Measurements from ENCODE around the gene WFS1. TPM values are rescaled to one million over a fixed set of nuclear protein-coding genes. Genes with fewer than 3 reads are reported as not detected.

Gene WFS1
- total RNA-seq, 1 experiment from 2014 or later = 21.0 TPM

DNA sequence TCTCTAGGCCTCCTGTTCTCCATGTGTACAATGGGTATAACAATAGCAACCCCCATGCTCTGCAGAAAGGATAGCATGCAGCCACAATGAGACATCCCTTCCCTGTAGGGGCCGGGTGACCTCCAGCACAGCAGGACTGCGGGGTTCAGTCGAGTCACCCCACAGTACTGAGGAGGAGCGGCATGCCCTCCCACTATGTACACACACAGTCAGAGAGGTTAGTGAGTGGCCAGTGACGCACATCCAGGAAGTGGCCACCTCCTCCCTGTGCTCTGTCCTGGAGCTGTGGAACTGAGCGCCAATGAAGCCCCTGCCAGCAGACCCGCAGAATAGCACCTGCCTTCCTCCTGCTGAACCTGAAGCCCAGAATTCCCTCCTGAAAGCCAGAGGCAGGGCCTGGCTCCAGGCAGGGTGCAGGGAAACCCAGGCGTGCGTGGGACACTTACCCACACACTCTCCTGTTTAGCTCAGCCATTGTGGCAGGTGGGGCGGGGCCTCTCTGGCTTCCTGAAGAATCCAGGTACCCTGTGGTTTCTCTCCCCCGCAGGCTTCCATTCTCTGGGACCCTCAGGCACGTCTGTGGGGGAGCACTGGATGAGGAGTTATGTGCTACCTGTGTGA lies 50.0 kb downstream of the WFS1 start:
- DNase-seq (ENCODE audit: low read depth in 1 of 2, low spot score in 2 of 2) = no peak
- Histone ChIP-seq H3K9me3 (replicated peaks) (no peaks in the 10 kb centered on the region), H3K4me3 (no peak overlapping the region), H3K27ac (no peak overlapping the region), H3K36me3 (no peaks in the 10 kb centered on the region), H3K27me3 (replicated peaks) (no peaks in the 10 kb centered on the region), H3K4me1 (replicated peaks) (no peaks in the 10 kb centered on the region)

DNA sequence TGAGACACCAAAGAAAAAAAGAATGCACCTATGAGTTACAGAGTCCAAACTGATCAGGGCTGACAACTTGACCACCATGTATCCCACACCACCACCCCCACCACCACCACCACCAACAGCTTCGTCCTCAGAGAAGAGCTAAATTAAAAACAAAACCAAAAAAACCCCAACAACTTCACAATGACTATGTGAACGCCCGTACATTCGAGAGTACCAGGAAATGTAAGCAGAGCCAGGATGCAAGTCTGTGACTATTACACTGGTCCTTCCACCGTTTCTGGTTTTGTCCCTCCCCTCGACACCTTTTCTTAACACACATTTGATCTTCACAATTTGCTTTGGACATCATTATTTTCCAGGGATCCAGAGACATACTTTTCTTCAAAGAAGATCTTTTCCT lies 51.0 kb downstream of the WFS1 start:
- Histone ChIP-seq H3K27ac (no peak overlapping the region), H3K9me3 (replicated peaks) (no peaks in the 10 kb centered on the region), H3K4me1 (replicated peaks) (no peaks in the 10 kb centered on the region), H3K4me3 (no peak overlapping the region), H3K27me3 (replicated peaks) (no peaks in the 10 kb centered on the region), H3K36me3 (no peaks in the 10 kb centered on the region)
- no peak for DNase-seq (ENCODE audit: low read depth in 1 of 2, low spot score in 2 of 2)

DNA sequence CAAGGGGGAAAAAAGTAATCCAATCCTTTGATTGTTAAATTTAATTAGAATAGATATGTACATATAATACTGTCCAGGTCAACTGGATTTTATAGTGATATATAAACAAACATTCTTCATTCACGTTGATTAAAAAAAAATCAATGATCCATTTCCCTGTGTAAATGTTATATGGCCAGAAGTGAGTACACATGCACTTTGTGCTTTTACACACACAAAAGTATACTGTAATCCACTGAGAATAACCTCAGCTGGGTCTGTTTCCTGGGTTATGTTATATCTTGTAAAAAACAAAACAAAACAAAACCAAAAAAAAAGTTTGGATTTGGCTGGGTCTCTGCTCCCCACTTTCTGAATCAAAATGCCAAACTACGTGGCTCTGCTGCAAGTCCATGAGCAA lies 51.7 kb downstream of the WFS1 start:
- Histone ChIP-seq H3K27ac (no peak overlapping the region), H3K36me3 (no peaks in the 10 kb centered on the region), H3K9me3 (replicated peaks) (no peaks in the 10 kb centered on the region), H3K4me1 (replicated peaks) (no peaks in the 10 kb centered on the region), H3K27me3 (replicated peaks) (no peaks in the 10 kb centered on the region), H3K4me3 (no peak overlapping the region)
- DNase-seq (ENCODE audit: low read depth in 1 of 2, low spot score in 2 of 2) = no peak

DNA sequence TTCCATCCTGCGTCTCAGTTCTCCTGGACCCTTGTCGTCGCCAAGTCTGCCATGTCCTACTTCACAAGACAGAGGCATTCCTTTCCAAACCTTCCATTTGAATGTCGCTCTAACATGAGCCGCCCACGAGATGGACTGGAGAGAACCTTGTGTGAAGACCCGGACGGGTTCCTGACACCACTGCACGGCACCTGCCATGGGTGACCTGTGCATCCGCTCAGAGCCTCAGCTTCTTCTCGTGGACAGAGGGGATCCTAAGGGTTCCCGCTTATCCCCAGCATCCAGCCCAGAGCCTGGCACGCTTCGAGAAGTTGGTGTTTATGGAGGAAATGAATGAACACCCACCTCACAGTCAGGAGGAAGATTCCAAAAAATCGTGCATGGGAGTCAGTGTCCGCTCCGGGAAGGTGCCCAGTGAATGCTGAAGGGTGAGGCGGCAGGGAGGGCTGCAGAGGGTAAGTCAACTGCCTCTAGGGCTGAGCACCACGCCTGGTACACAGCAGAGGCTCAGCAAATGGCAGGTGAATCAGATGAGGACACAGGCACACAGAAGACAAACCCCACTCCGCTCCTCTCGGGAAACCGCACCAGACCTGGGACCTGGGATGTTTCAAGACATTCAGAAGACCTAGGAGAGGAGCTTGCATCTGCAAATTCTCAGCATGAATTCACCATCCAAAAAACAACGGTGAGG lies 52.6 kb downstream of the WFS1 start:
- no peak for DNase-seq (ENCODE audit: low read depth in 1 of 2, low spot score in 2 of 2)
- no peaks in the 10 kb centered on the region for H3K36me3 ChIP-seq
- H3K4me1 ChIP-seq (replicated peaks) = no peaks in the 10 kb centered on the region
- no peaks in the 10 kb centered on the region for H3K9me3 ChIP-seq (replicated peaks)
- no peak overlapping the region for H3K4me3 ChIP-seq
- no peaks in the 10 kb centered on the region for H3K27me3 ChIP-seq (replicated peaks)
- H3K27ac ChIP-seq = no peak overlapping the region

DNA sequence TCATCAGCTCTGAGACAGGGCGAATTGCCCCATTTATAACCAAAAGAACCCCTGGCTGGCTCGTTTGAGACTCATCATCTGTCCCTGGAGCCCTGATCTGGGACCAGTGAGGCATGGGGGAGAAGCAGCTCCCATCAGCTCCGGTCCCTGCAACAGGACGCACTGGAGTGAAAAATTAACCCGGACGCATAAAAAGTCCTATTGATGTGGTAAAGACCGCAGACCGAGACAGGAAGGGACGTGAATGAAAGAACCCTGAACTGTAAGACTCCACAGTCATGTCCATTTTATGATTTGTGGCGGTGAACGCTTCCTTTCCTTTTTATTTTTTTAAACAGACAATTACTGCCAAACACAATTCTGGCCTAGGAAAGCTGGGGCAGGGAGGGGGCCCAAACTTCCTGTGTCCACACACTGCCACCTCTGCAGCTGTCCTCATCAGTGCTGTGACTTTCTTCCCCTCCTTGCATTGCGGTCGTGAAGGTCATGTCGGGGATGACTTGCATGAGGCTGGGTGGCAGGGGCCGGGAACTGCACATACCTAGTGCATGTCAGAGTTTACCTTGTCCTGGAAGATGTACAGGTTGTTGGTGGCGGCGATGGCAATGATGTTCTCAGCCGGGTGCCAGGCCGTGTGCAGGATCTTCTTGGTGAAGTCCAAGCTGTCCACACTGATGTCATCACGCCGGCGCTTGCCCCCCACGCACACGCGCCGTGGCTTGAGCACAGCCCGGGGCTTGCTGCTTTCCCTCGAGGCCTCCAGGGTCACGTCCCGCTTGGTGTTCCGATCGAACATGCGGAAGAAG lies 53.3 kb downstream of the WFS1 start:
- no peaks in the 10 kb centered on the region for H3K27me3 ChIP-seq (replicated peaks)
- no peaks in the 10 kb centered on the region for H3K4me1 ChIP-seq (replicated peaks)
- DNase-seq (ENCODE audit: low read depth in 1 of 2, low spot score in 2 of 2) = no peak
- H3K36me3 ChIP-seq = no peaks in the 10 kb centered on the region
- H3K27ac ChIP-seq = no peak overlapping the region
- no peaks in the 10 kb centered on the region for H3K9me3 ChIP-seq (replicated peaks)
- no peak overlapping the region for H3K4me3 ChIP-seq

DNA sequence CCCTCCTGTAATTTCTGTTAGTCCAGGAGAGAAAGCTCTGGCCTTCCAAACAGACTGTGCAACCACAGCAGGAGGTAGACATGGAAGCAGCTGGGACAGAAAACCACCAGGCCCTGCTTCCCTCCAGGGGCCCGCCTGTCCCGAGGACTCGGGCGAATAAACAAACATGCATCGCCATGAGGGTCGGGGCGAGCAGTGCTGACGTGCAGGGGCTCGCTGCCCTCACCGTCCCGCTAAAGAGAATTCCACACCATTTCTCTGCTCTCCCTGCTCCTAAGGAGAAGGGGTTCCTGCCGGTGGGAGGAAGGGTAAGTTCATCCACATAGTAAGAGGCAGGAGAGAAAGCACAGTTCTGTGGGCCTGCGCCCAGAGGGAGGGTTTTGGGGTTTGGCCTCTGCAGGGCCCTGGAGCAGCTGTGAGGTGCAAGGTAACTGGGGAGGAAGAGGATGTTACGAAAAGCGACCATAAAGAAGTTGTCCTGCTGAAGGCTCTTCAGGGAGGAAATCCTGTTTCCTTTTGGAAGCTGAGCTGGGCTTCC lies 54.9 kb downstream of the WFS1 start:
- DNase-seq (ENCODE audit: low read depth in 1 of 2, low spot score in 2 of 2) = no peak
- H3K27ac ChIP-seq = no peak overlapping the region
- no peaks in the 10 kb centered on the region for H3K9me3 ChIP-seq (replicated peaks)
- H3K4me3 ChIP-seq = no peak overlapping the region
- no peaks in the 10 kb centered on the region for H3K36me3 ChIP-seq
- H3K4me1 ChIP-seq (replicated peaks) = no peaks in the 10 kb centered on the region
- no peaks in the 10 kb centered on the region for H3K27me3 ChIP-seq (replicated peaks)

DNA sequence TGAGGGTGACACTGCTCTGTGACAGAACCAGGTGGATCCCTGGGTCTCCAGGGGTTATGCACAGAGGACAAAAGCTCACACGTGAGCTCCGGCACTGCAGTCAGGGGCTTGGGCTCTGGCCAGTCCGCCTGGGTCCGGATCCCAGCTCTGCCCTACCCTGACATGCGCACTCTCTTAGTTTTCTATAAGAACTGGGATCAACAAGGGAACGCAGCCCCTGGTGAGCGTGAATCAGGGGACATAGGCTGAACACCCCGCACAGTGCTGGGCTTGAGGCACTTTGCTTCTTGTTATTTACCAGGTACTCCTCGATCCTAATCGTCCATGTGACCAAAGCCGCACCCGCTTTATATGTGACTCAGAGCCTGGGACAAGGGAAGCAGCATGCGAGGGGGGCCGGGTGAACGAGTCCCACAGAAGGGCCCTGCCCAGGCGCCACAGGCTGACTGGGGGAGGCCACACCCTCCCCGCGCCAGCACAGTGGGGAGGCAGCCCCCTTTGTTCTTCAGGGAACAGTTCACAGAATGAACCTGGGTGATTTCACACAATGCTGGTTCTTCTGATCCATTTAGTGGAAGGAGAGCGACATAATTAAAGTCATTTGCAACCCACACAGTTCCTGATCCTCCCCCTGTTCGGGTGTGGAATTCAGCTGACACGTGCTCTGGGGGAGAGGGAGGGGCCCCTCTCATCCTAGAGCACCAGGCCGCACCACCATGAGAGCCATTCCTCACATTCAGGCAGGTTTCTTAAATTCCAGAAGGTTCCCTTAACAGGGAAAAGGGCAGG lies 55.5 kb downstream of the WFS1 start:
- Histone ChIP-seq H3K4me3 (no peak overlapping the region), H3K27ac (no peak overlapping the region), H3K27me3 (replicated peaks) (no peaks in the 10 kb centered on the region), H3K4me1 (replicated peaks) (no peaks in the 10 kb centered on the region), H3K9me3 (replicated peaks) (no peaks in the 10 kb centered on the region), H3K36me3 (no peaks in the 10 kb centered on the region)
- no peak for DNase-seq (ENCODE audit: low read depth in 1 of 2, low spot score in 2 of 2)

DNA sequence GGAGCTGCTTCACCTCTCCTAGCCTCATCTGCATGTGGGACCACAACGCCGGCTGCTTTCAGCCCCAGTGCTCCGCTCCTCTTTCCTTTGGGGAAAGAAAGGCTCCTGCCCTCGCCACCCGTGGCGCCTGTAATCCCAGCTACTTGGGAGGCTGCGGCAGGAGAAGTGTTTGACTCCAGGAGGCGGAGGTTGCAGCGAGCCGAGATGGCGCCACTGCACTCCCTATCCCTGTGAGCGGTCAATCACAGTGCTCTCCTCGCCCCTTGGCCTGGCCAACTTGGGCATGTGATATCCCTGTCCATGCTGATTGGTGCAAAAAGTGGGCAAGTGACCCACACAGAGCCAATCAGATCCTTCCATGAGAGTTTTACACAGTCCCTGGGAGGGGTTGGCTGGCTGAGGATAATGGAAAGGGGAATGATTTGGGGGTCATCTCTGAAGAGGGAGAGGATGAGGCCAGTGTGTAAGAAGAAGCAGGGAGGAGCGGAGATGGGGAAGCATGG lies 56.2 kb downstream of the WFS1 start:
- H3K36me3 ChIP-seq = no peaks in the 10 kb centered on the region
- no peaks in the 10 kb centered on the region for H3K27me3 ChIP-seq (replicated peaks)
- DNase-seq (ENCODE audit: low read depth in 1 of 2, low spot score in 2 of 2) = no peak
- no peaks in the 10 kb centered on the region for H3K4me1 ChIP-seq (replicated peaks)
- H3K27ac ChIP-seq = no peak overlapping the region
- H3K9me3 ChIP-seq (replicated peaks) = no peaks in the 10 kb centered on the region
- H3K4me3 ChIP-seq = no peak overlapping the region

DNA sequence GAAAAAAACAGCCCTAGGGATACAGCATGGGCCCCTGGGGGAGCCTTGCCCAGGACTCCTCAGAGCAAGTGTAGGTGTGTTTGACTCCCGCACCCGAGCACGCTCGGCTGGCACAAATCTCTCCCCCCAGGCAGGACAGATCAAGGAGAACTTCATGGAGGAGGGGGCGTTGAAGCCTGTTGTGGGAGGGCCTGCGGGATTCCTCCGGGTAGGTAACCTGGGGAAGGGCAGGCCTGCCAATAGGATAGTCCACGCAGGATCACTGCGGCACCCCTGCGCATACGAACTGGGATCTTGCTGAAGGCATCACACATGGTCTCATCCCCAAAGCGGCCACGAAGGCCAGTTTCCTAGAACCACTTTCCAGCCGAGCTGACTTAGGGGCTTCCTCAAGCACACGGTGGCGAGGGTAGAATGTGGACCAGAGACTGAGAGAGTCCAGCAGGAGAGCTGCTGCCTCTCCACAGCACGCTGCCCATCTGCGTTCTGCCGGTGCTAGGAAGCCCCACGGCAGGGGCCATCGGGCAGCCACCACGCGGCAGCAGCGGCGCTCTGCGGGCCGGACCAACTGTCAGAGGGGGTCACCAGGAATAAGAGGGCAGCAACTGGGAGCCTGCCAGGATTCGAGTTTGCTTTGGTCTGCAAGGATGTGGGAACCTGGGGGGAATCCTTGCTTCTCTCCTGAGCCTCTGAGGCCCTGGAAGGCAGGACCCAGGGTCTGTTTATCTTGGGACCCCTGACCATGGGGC lies 56.8 kb downstream of the WFS1 start:
- no peaks in the 10 kb centered on the region for H3K27me3 ChIP-seq (replicated peaks)
- no peak overlapping the region for H3K4me3 ChIP-seq
- H3K36me3 ChIP-seq = no peaks in the 10 kb centered on the region
- H3K4me1 ChIP-seq (replicated peaks) = no peaks in the 10 kb centered on the region
- no peak for DNase-seq (ENCODE audit: low read depth in 1 of 2, low spot score in 2 of 2)
- H3K9me3 ChIP-seq (replicated peaks) = no peaks in the 10 kb centered on the region
- no peak overlapping the region for H3K27ac ChIP-seq

DNA sequence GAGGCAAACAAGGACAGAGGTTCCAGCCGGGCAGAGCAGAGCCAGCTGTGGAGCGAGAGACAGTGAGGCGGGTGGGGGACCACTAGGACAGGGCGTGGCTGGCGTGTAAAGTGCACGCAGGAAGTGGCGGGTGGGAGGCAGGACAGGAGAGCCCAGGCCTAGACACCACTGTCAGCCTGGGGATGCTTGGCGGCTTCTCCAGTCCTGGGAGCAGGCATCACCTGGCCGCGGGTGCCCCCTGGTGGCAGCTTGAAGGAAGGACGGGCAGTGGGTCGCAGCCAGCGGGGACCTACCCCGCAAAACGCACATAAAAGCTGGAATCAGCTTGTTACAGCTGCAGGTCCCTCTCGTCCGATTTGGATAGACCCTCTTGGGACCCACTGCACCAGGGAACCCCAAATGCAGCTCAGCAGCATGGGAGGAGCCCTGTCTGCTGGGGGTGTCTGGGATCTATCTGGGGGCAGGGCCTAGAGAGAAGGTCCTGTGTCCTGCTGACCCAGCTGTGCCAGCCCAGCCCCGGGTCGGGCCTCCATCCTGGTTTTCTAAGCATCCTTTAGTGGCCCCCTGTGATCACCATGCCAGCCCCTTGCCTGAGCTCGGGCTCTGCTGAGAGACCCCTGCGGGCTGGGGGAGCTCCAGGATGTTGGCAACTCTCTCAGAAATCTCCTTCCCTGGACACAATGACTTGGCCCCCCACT lies 57.7 kb downstream of the WFS1 start:
- Histone ChIP-seq H3K9me3 (replicated peaks) (no peaks in the 10 kb centered on the region), H3K27ac (no peak overlapping the region), H3K27me3 (replicated peaks) (no peaks in the 10 kb centered on the region), H3K4me1 (replicated peaks) (no peaks in the 10 kb centered on the region; the same call in 1 of the 2 replicates), H3K36me3 (no peaks in the 10 kb centered on the region), H3K4me3 (no peak overlapping the region)
- DNase-seq (ENCODE audit: low read depth in 1 of 2, low spot score in 2 of 2) = peak; percentile 26 to 56

DNA sequence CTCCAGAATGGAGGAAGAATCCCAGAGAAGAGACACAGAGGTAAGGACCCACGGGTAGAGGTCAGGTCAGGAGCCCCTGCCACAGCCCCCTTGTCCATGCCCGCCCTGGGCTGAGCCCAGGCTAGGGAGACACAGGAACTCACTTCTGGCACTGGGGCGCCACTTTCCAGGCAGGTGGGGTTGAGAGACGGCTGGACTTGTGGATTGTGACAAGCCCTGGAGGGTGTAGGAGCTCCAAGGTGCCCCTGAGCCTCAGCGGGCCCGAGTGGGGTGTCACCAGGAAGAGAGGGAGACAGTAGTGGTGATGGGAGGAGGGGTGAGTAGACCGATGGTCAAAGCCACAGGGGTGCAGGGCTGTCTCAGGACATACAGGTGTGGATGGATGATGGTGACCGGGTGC lies 58.9 kb downstream of the WFS1 start:
- no peaks in the 10 kb centered on the region; the same call in 1 of the 2 replicates for H3K4me1 ChIP-seq (replicated peaks)
- DNase-seq (ENCODE audit: low read depth in 1 of 2, low spot score in 2 of 2) = no peak
- no peak overlapping the region for H3K4me3 ChIP-seq
- no peak overlapping the region for H3K27ac ChIP-seq
- H3K36me3 ChIP-seq = no peaks in the 10 kb centered on the region
- H3K27me3 ChIP-seq (replicated peaks) = no peaks in the 10 kb centered on the region
- no peaks in the 10 kb centered on the region for H3K9me3 ChIP-seq (replicated peaks)

All from SJSA1 (cell line).